OCI-M2 (cell line): ENCODE measurements around the gene SV2A.
"Not testable (repeated sequence)": the region's sequence is repeated elsewhere in the genome, so short reads cannot be mapped to it uniquely, and the experiment has no call there.

ENCODE experiments used
- DNase-seq: peaks from one replicate; lab custom pipeline; 2025; ENCODE audit not compliant: unreplicated experiment; lab: John Stamatoyannopoulos, UW

SV2A gene

GRCh38 chr1:149887456-149888246 is 30.0 kb downstream of the SV2A start:
- peak; percentile 89 for DNase-seq

- DNase-seq = not testable (repeated sequence)
Observed at GRCh38 chr1:149887196-149887455, 30.5 kb downstream of the SV2A start.

DNA sequence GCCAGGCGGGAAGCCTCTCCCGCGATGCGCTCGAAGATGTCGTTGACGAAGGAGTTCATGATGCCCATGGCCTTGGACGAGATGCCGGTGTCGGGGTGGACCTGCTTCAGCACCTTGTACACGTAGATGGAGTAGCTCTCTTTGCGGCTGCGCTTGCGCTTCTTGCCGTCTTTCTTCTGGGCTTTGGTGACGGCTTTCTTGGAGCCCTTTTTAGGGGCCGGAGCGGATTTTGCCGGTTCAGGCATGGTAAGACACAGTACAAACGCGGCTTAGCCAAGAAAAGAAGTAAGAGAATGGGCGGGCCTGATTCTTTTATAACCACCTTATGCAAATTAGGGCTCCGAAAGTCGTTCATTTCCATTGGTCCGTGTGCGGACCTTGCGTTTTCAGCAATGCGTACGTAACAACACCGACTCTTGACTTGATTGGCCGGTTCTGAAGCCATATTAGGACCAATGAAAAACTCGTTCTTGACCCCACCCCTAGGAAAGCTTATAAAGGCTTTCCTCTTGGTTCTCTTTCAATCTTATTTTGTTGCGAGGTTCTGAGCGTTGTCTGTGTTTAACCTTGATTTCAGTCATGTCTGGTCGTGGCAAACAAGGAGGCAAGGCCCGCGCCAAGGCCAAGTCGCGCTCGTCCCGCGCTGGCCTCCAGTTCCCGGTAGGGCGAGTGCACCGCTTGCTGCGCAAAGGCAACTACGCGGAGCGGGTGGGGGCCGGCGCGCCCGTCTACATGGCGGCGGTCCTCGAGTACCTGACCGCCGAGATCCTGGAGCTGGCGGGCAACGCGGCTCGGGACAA is 31.0 kb downstream of the SV2A start:
- DNase-seq = peak; percentile 98

- not testable (repeated sequence) for DNase-seq
Observed at GRCh38 chr1:149886121-149886395, 31.6 kb downstream of the SV2A start.

DNA sequence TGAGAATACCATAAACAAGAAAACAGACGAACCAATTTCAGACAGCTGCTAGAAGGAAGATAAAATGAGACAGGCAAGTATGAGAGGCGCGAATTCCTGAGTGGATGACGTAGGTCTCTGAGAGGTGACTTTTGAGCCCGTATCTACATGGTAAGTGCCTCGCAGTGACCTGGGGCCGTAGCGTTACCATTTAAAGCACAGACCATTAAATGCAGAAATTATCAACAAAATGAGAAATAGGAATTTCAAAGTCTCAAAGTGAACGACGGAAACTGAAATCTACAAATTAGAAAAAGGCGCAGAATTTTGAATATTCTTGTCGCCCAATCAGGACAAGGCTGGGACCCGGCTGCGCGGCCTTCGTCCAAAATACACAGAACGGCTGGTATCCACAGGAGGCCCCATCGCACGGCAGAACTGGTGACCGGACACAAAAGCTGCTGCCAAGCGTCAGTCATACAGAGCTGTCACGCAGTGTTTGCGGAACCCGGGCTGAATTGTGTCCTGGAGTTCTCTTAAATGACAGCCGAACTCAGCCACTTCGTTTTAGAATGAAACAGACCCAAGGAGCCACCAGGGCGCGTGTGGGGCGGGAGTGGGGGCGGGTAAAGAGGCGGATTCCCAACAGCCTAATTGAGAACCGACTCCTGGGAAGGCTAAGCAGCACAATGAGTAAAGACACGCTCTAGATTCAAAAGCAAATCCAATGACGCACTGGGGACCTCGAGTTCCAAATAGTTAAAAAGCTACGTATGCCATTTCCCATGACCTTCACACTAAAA is 32.1 kb downstream of the SV2A start:
- no peak for DNase-seq

DNA sequence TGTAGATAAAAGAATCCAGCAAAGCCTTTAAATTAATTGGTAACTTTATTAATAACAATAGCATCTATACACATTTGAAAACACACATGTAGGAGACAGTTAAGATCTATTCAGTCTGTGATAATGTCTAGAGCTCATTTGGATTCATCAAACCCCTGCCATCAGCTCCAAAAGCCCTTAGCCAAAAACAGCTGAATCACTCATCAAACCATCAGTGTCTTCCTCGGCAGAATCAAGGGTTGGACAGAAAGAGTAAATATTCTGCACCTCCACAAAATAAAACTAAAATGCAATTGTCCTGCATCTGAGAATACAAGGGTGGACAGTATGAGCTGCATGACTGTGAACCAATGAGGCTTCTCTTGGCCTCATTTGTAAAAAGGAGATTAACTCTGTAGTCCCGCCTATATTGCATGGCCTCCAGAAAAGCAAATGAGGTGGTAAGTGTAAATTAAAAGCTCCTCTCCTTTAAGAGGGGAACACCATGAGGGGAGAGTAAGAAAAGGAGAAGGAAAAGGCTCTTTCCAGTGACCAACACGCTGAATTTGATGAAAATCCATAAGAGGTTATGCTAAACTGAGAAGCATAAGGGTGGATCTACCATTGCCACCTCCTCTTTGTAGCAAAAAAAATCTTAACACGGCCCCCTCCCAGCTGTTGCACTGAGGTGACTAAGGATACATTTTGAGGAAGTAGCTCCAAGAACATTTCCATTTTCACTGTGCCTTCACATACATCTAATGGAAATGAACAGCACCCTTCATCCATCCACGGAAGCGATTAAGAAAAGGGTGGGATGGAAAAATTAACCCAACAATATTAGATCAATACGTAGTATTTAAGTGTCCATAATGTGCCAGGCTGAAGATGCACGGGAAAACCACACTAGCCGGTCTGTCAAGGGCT is 33.0 kb downstream of the SV2A start:
- DNase-seq = peak; percentile 49

DNA sequence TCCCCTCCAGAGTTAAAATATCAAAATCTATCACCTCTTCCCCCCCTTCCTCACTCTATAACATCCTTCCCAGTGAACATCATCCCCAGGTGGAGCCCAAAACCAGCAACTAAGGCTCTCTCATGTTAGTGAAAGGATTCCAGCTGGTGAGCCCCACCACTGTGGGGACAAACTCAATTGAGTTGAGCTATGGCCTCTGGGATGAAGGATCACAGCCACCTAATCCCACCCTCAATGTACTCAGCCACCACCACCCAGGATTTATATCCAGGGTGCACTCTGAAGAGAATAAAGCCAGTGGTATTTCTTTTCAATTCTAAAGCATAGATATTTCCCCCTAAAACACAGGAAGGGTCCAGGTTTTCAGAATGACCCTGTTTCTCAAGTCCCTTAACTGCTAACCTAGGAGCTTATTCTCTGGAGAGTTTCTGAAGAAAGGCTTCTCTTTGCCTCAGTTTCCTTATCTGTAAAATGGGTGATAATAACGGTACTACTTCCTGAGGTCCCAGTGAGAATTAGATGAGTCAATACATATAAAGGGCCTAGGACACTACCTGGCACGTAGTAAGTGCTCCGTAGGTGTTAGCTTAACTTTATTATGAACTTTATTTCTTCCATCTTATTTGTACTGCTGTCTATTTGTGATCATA is 33.9 kb downstream of the SV2A start:
- no peak for DNase-seq

DNA sequence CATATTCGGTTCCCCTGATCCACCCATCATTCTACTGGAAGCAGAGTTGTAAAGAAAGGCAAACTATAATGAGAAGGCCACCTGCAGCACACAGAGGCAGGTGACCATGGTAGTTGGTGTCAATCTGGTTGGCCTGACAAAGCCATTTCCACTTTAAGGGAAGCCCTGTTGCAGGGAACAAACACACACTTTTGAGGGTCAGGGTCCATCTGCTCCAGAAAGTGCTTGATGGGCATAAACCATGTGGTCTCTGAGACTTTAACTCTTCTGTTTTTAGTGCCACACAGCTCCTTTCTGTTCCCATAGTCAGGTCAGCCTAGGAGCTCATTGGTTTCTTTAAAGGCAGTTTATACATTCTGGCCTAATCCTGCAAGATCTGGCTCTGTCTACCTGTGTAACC is 35.8 kb downstream of the SV2A start:
- no peak for DNase-seq

GRCh38 chr1:149879556-149879955 is 38.1 kb downstream of the SV2A start:
- DNase-seq = no peak

DNA sequence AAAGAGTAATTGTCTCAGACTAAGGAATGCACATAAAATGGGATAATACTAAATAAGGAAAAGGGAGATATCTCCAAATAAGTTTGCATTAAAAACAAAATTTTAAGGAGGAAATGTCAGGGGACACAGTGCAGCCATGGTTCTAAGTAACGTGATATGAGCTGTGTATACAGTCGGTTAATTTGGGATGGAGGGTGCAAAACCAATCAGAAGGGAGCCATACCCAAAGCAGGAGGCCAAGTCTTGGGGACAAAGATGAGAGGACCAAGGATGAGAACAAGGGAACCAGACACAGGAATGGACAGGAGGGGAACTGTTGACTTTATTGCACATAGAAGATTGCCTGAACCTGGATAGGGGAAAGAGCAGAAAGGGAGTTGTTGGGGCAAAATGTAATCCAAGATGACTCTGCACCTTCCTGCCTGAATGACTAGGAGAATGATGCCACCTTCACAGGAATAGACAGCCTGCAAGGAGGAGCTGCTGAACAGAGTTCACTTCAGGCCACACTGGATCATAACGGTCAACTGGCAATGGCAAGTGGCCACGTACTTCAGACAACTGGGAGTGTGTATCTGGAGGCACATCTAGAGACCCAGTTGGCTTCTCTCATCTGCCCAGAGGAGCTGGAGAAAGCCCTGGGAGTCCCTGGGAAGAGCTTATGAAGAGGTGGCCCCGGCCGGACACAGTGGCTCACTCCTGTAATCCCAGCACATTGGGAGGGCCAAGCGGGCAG is 40.3 kb downstream of the SV2A start:
- no peak for DNase-seq

DNA sequence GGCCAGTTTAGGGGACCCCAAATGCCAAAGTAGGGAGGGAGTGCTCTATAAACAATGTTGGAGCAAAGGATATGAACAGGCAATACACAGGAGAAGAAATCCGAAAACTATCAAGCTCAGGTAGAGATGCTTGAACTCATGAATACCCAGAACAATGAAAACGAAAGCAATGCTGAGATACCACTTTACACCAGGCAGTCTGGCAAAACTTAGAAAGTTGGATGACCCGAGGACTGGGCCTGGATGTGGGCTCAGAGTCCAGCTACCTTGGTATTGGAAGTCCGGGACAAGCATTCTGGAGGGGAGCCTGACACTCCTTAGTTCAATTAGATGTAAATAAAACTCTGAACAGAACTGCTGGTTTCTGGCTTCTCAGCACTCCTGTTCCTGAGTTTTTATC is 44.6 kb downstream of the SV2A start:
- not testable (repeated sequence) for DNase-seq

- DNase-seq = not testable (repeated sequence)
Observed at GRCh38 chr1:149866887-149867286, 50.8 kb downstream of the SV2A start.

DNA sequence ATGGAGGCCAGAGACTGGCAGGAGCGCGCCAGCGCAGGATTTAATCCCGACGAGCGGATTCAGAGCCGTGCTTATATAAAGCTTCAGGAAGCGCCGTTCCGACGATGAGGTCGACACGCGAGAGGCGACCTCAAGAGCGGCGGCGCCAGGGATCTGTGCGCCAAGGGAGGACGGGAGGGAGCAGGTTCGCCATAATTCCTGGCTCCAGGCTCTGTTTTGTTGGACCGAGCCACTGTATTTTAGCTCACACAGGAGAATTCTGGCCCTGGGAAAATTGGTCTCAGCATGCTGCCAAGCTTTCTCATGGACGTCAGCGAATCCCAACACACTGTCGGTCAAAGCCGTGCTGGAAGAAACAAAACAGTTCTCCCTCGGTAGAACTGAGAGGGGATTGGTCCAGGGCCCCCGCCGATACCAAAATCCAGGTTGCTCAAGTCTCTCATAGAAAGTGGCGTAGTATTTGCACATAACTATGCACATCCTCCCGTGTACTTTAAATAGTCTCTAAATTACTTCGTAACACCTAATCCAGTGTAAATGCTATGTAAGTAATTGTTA is 56.1 kb downstream of the SV2A start:
- DNase-seq = not testable (repeated sequence)

- DNase-seq = not testable (repeated sequence)
Observed at GRCh38 chr1:149860684-149861496, 56.8 kb downstream of the SV2A start.

GRCh38 chr1:149860271-149860670 is 57.4 kb downstream of the SV2A start:
- DNase-seq = not testable (repeated sequence)
